VCaP (cell line): ENCODE results near the gene OIT3.

Source experiments
- H3K27ac ChIP-seq: fragments of 450-650 bp; 2 replicates; pipeline ENCODE4 v1.5.1; 2017
- TF ChIP-seq, protein P1 (sequence below): fragments of 450-650 bp; conservative IDR thresholded peaks from 2 replicates; pipeline ENCODE4 v1.5.1; 2017; ENCODE audit warnings: mild to moderate bottlenecking, moderate library complexity

OIT3 gene

DNA sequence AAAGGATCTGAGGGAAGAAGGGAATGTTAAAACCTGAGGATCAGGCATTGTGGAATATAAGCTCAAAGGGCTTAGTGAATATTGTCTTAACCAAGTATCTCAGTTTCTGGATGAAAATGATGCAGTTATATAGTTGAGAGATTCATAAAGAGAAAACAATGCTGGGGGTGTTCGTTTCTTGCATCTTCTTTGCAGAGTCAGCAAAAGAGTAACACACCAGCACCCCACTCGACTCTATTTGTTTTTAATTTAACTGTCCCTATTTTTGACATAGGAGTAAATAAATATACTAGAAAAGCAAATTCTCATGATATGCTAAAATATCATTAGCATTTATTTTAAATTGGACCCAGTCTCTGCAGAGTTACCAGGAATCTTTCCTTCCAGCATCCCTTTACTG is 7.6 kb upstream of the OIT3 start:
- H3K27ac ChIP-seq: no peak overlapping the region
- TF ChIP-seq, protein P1, sequence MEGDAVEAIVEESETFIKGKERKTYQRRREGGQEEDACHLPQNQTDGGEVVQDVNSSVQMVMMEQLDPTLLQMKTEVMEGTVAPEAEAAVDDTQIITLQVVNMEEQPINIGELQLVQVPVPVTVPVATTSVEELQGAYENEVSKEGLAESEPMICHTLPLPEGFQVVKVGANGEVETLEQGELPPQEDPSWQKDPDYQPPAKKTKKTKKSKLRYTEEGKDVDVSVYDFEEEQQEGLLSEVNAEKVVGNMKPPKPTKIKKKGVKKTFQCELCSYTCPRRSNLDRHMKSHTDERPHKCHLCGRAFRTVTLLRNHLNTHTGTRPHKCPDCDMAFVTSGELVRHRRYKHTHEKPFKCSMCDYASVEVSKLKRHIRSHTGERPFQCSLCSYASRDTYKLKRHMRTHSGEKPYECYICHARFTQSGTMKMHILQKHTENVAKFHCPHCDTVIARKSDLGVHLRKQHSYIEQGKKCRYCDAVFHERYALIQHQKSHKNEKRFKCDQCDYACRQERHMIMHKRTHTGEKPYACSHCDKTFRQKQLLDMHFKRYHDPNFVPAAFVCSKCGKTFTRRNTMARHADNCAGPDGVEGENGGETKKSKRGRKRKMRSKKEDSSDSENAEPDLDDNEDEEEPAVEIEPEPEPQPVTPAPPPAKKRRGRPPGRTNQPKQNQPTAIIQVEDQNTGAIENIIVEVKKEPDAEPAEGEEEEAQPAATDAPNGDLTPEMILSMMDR: no peak

DNA sequence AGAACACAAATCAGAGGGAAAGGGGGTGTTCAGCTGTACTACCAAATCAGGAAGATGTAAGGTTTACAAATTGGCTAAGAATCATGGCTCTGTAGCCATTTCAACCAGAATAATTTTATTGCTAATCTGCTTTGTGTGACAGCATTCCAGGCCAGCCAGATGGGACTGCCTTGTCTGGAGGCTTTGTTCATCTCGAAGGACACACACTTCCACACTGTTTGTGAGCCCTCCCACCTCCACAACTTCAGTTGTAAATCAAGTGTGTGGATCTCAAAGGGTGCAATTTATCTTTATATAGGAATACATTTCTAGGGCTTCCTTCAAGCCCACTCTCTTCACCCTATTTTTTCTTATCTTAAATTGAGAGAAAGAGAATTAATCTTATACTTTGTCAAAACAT is 6.9 kb upstream of the OIT3 start:
- H3K27ac ChIP-seq: no peak overlapping the region
- TF ChIP-seq, protein P1: no peak

DNA sequence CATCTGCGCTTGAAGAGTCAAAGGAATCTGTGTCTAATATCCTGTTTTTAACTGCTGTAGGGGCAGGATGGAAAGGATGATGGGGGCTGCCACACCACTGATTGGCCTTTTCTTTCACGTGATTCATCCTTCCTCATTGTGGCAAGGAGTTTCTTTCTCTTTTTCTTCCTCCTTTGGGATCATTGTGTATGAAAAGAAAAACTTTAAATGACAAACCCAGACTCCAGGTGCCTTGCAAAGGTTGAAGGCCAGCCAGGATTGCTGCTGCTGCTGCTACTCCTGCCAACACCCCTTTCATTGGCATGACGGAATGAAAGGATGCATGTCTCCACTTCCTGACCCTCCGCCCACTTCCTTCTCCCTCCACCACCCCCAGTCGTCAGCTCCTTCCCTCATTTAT is 6.5 kb upstream of the OIT3 start:
- H3K27ac ChIP-seq: no peak overlapping the region
- TF ChIP-seq, protein P1: no peak

DNA sequence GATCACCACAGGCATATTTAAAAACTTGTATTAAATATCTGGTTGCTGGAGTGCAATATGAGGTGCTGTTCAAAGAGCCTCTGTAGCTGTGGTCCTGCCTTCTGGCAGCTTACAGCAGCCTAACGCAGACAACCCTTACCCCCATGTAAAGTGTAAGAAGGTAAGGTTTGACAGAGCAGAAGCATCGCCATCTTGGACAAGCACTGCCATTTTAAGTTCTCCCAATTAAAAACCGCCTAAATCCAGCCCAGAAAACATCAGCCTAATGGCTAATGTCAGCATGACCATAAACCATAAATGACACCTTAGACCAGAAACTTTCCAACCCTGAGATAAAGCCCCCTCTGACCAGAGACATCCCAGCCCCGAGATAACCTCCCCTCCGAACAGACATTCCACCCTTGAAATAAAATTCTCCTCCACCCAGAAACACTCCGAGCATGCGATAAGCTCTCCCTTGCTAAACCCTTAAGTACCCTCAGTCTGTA is 5.3 kb upstream of the OIT3 start:
- no peak overlapping the region for H3K27ac ChIP-seq
- TF ChIP-seq, protein P1: no peak

DNA sequence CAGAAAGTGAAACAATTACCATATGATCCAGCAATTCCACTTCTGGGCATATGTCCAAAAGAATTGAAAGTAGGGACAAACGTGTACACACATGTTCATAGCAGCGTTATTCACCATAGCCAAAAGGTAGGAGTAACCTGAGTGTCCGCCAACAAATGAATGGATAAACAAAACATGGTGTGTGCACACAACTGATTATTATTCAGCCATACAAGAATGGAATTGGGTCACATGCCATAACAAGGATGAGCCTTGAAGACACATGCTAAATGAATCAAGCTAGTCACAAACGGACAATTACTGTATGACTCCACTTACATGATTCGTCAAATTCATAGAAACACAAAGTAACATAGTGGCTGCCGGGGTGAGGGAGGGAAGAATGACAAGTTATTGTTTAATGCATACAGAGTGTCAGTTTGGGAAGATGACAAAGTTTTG is 4.1 kb upstream of the OIT3 start:
- TF ChIP-seq, protein P1: no peak
- no peak overlapping the region for H3K27ac ChIP-seq

DNA sequence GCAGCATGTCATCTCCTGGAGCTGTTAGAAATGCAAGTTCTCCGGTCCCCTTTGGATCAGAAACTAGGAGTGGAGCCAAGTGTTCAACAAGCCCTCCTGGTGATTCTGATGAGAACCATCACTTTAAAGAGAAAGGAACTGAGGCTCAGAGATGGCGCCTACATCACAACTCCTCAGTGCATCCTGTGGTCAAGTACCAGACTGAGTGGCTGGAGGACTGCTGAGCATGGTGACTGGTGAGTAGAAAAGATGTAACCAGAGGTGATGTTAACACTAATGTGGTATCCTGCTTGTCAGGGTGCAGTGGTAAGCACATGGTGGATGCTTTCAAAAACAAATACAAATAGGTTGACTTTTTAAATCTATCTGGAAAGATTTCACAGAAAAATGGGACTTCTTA is 3.5 kb upstream of the OIT3 start:
- no peak overlapping the region for H3K27ac ChIP-seq
- TF ChIP-seq, protein P1: no peak

DNA sequence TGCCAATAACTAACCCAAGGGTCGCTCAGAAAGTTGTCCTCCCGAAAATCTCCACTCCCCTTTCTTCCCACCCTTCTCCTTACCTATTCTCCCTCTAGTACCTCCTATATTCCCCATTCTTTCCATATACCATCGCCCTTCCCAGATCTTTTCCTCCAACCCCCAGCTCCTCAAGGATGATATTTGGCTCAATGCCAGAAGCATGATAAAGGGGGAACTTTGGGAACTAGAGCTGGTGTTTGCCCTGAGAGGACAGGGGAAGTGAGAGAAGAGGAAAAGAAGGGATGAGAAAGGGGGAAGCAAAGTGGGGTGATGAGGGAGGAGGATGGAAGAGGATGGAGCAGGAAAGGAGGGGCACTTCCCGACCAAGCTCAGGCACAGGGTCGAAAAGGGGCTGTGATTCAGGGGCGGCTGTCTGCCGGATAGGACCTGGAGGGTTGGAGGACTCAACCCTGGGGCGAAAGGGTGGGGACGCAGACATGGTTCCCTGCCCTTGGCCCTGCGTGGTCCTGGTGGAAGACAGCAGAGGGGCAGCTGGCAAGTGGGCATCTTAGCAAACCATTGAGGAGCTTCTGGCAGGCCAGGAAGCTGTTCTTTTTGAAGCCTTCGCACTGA is 1.8 kb downstream of the OIT3 start:
- TF ChIP-seq, protein P1: no peak
- H3K27ac ChIP-seq: no peak overlapping the region
